A204.1 (cell line): ENCODE measurements around the gene NECTIN4.
A peak's percentile ranks its signal among the peaks of the same experiment; 100 is the strongest.
"Not testable (repeated sequence)": the region's sequence is repeated elsewhere in the genome, so short reads cannot be mapped to it uniquely, and the experiment has no call there.

Source experiments
- FAIRE-seq: peaks from 2 replicates; lab custom pipeline; 2012; peaks lifted over from hg19 to GRCh38; lab: Jason Lieb, UNC

NECTIN4 gene

DNA sequence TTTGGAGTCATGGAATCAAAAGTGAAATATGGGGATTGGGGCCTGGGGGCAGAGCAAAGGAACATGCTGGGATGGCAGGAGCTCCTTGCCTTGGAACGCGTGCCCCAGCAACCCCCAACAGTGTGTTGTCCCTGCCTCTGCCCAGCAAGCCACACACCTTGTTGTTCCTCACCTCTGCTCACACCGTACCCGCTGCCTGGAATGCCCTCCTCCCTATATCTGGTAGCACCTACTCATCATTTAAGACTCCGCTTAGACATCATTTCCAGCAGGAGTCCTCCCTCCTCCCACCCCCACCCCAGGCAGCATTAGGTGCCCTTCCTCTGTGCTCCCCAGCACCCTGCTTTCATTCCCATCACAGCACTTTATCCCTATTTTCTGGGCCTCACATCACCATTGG, 7.8 kb downstream of the NECTIN4 start:
- no peak for FAIRE-seq

DNA sequence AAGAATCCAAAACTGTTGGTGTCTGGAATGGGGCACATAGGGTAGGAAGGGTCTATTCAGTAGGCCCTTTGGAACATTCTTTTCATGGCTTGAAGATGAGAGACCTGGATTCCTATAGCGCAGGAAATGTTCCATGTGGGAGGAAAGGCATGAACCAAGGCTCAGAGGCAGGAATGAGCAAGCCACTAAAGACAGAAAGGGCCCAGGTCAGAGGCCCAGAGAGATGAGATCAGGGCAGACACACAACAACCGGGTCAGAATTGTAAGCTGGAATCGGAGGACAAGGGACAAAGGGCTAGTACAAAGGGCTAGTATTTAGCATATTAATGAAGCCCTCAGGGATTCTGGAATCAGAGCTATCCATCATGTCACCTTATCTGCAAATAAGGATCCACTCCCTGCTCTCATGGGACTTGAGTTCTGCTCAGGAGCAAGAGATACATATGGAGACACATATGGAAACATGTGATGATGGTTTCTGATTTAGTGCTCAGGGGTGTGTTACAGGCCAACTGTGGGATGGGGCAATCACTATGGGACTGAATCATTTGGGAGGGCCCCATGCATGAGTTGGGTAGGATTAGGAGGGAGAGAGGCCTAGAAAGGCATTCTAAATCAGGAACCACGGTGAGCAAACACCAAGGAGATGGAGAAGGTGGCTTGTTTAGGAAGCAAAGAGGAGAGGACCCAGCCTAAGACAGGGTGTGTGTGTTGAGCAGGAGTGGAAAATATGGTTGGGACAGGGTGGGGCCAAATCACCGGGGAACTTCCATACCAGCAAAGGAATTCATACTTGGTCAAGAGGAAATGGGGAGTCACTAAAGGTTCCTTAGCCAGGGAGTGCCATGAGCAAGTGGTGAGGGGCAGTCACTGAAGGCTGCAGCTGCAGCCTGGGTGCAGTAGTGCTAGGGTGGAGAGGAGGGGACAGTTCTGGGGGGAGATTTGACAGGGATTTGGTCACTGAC, 8.6 kb downstream of the NECTIN4 start:
- no peak for FAIRE-seq

DNA sequence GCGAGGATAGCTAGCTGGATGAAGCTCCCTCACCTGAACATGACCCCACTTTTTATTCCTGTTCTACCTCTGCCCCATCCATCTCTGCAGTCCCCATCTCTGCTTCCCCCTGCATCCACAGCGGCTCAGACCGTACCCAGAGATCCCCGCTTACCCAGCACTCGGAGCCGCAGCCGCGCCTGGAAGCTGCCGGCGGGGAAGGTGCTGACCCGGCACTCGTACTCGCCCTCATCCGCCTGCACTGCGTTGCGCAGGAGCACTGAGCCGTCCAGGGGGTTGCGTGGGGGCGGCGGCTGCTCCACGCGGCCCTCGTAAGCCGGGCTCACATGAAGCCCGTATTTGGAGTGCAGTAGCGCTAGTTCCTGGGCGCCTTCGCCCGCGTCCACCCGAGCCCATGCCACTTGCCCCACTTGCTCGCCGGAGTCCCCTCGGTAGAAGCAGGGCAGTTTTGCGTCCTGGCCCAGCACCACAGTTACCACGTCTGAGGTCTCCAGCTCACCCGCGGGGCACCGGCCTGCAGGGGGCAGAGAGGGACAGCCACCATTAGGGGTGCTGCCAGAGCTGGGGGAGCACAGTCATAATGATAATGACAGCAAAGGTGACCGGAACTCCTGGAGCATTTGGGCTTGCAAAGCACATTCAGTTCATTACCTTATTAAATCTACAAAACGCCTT, 9.8 kb downstream of the NECTIN4 start:
- no peak for FAIRE-seq

GRCh38 chr1:161077426-161077825, 11.9 kb downstream of the NECTIN4 start:
- no peak for FAIRE-seq

GRCh38 chr1:161076410-161076809, 12.9 kb downstream of the NECTIN4 start:
- FAIRE-seq = no peak

GRCh38 chr1:161074676-161075368, 14.5 kb downstream of the NECTIN4 start:
- no peak for FAIRE-seq

DNA sequence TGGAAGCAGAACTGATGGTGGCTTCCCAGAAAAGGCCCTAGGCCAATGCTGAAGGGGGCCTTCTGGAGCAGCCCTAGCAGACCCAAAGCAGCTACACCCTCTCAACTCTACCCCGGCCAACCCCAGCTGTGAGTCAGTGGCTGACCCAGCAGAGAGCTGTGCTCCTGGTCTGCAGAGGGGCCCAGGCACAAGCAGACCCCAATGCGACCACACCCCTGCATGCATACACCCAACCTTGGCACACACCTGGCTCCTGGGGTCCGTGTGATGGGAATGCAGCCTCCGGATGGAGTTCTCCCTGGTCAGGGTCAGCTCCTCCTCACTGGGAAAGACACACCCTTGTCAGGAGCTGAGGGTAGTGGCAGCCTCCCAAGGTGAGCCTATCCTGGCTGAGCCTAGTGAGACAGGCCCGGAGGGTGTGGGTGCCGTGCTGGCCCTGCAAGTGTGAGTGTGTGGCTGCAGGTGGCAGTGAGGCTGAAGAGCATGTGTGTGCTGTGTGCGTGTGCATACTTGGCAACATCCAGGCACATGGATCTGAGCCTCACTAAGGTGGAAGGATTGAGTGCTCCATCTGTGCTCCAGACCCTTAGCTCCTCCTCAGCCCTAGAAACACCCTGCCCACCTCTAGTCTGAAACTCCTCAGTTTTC, 15.8 kb downstream of the NECTIN4 start:
- no peak for FAIRE-seq

- no peak for FAIRE-seq
These were observed 16.5 kb downstream of the NECTIN4 start for GRCh38 chr1:161072751-161073449.

GRCh38 chr1:161071886-161072371, 17.4 kb downstream of the NECTIN4 start:
- FAIRE-seq = peak; percentile 40

GRCh38 chr1:161070761-161071160, 18.6 kb downstream of the NECTIN4 start:
- FAIRE-seq = no peak

DNA sequence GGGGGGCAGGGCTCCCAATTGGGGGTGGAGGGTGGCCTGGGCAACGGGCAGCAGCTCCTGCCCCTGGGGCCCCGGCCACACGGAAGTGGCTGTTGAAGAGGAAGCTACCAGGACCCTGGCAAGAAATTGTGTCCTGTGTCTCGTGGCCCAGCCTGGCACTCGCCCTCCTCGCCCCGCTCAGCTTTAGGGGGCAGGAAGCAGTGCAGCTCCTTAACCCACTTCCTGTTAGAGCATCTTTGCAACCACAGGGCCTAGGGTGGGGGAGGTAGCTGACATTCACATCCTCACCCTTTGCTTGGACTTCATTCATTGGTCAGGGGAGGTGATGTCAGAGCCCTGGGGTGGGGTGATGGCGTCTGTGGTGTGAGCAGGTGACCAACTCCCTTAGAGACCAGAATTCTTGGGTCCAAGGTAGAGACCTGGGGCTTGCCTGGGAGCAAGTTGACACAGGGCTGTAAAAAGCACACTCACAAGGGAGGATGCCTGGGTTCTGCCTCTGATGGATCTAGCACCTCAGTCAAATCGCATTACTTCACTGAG, 19.6 kb downstream of the NECTIN4 start, which contains the start of gene ARHGAP30:
TSS of gene ARHGAP30 (minus strand) at position 161 of the 540 bp plus-strand sequence. CDS start 267 bp downstream, outside the sequence.
- FAIRE-seq = no peak

- no peak for FAIRE-seq
These were observed 20.1 kb downstream of the NECTIN4 start for GRCh38 chr1:161069241-161069640.

DNA sequence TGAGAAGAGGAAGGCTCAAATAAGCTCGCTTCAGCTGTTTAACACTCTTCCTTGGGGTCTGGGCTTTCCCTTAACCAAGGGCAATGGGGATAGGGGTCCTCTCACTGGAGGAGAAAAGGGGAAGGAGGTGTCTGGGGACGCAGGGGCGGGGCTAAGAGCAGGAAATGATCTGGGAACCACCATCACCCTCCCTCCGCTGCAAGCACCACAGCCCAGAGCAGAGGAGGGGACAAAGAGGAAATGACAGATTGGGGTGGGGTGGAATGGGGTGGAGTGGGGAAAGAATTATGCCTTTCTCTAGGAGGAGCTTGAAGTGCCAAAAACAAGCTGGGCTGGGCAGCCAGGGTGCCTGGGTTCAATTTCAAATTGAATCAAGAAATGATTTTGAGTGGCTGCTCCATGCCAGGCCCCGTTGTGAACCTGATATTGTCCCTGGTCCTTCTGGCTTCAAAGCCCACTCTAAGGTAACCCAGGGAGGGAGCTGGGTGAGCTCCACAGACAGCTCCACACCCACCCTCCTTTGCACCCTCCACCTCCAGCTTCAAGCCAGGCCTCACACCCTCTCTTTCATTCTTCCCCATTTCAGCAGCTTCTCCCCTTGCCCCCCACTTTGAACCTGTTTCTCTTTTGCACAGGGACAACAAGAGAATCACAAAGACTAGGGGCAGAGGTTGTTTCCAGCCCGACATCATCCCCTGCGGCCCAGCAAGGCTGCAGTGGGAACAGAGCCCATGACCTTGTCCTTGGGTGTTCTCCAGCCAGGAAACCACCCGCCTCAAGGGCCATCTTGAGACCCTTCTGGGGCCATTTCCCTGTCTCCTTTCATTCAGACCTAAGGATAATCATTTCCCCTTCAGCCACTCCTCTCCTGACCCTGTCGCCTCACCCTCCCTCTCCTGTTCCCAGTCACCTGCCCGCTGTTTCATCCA, 20.8 kb downstream of the NECTIN4 start:
- no peak for FAIRE-seq

GRCh38 chr1:161066694-161067093, 22.7 kb downstream of the NECTIN4 start:
- FAIRE-seq = no peak

DNA sequence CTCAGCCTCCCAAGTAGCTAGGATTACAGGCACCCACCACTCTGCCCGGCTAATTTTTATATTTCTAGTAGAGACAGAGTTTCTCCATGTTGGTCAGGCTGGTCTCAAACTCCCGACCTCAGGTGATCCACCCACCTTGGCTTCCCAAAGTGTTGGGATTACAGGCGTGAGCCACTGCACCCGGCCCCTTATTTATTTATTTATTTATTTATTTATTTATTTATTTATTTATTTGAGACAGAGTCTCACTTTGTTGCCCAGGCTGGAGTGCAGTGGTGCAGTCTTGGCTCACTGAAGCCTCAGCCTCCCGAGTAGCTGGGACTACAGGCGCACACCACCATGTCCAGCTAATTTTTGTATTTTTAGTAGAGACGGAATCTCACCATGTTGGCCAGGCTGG, 23.7 kb downstream of the NECTIN4 start:
- FAIRE-seq = not testable (repeated sequence)

DNA sequence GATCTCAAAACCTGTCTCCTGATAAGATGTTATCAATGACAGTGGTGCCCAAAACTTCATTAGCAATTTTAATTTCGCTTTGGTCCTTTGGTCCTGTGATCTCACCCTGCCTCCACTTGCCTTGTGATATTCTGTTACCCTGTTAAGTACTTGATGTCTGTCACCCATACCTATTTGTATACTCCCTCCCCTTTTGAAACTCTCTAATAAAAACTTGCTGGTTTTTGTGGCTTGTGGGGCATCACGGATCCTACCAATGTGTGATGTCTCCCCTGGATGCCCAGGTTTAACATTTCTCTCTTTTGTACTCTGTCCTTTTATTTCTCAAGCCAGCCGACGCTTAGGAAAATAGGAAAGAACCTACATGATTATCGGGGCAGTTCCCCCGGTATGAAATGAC, 25.4 kb downstream of the NECTIN4 start:
- FAIRE-seq = not testable (repeated sequence)

- no peak for FAIRE-seq
These were observed 27.9 kb downstream of the NECTIN4 start for GRCh38 chr1:161061419-161061818.

GRCh38 chr1:161059293-161059692, 30.1 kb downstream of the NECTIN4 start:
- FAIRE-seq = no peak

GRCh38 chr1:161054805-161055204, 34.6 kb downstream of the NECTIN4 start:
- no peak for FAIRE-seq

- FAIRE-seq = no peak
These were observed 35.1 kb downstream of the NECTIN4 start for GRCh38 chr1:161054232-161054631.
